GM18519 (cell line): Measurements from ENCODE around the gene HNRNPF.
"Not testable (repeated sequence)": the region's sequence is repeated elsewhere in the genome, so short reads cannot be mapped to it uniquely, and the experiment has no call there.

ENCODE experiments used
- ATAC-seq: cut with Tn5 transposase; IDR thresholded peaks from one replicate; pipeline ENCODE4 v1.9.1; 2021; ENCODE audit warnings: mild to moderate bottlenecking, moderate library complexity; ENCODE audit not compliant: unreplicated experiment, low FRiP score

Gene HNRNPF

GRCh38 chr10:43408710-43409384 is at the start of gene HNRNPF:
TSS of gene HNRNPF (minus strand) at chr10:43409186. CDS start at chr10:43387884, 21,302 bp downstream.
- peak; percentile 53 for ATAC-seq

- no peak for ATAC-seq
Observed at GRCh38 chr10:43458227-43458626, 49.2 kb upstream of the HNRNPF start.

GRCh38 chr10:43456561-43456960 is 47.6 kb upstream of the HNRNPF start:
- ATAC-seq: not testable (repeated sequence)

GRCh38 chr10:43454025-43454424 is 45.0 kb upstream of the HNRNPF start:
- not testable (repeated sequence) for ATAC-seq

GRCh38 chr10:43453266-43453831 is 44.4 kb upstream of the HNRNPF start:
- ATAC-seq: peak; percentile 48

- no peak for ATAC-seq
Observed at GRCh38 chr10:43452356-43452914, 43.4 kb upstream of the HNRNPF start.

- no peak for ATAC-seq
Observed at GRCh38 chr10:43448742-43449141, 39.8 kb upstream of the HNRNPF start.

GRCh38 chr10:43446219-43447017 is 37.4 kb upstream of the HNRNPF start:
- ATAC-seq: not testable (repeated sequence)

GRCh38 chr10:43444897-43445466 is 36.0 kb upstream of the HNRNPF start:
- no peak for ATAC-seq

GRCh38 chr10:43444323-43444722 is 35.3 kb upstream of the HNRNPF start:
- ATAC-seq: no peak

- no peak for ATAC-seq
Observed at GRCh38 chr10:43440463-43441134, 31.6 kb upstream of the HNRNPF start.

- no peak for ATAC-seq
Observed at GRCh38 chr10:43437141-43437870, 28.3 kb upstream of the HNRNPF start.

- peak; percentile 98 for ATAC-seq
Observed at GRCh38 chr10:43436291-43437140, 27.5 kb upstream of the HNRNPF start, which contains the start of gene ZNF487. TSS of gene ZNF487 (plus strand) at chr10:43437111. CDS start at chr10:43475814, 38,703 bp downstream.

- ATAC-seq: no peak
Observed at GRCh38 chr10:43430926-43431663, 22.1 kb upstream of the HNRNPF start.

- ATAC-seq: peak; percentile 47
Observed at GRCh38 chr10:43427166-43427825, 18.3 kb upstream of the HNRNPF start.

- not testable (repeated sequence) for ATAC-seq
Observed at GRCh38 chr10:43426476-43426875, 17.5 kb upstream of the HNRNPF start.

GRCh38 chr10:43424416-43424815 is 15.4 kb upstream of the HNRNPF start:
- no peak for ATAC-seq
